Measurements from ENCODE around the gene ARRDC3. TPM values are rescaled to one million over a fixed set of nuclear protein-coding genes. Genes with fewer than 3 reads are reported as not detected.

The ARRDC3 gene
- total and polyA plus RNA-seq, 9 of the 15 experiments (the other 6 are each of a cell fraction or from before 2014, with no cell fraction given) = 15.3 to 58.1 (median 39.4) TPM

GRCh38 chr5:91379914-91380490, 3.1 kb downstream of the ARRDC3 start (continued):
- TF ChIP-seq PBX2 (CRISPR knock-in tag; IDR thresholded peaks at IDR 0.05; ENCODE audit: low read depth) (peak; percentile 89), PBX2 (tag; conservative IDR thresholded peaks at IDR 0.05; ENCODE audit: low read depth) (peak; percentile 94), ZNF431 (CRISPR knock-in tag; IDR thresholded peaks at IDR 0.05) (no peak), ZNF830 (CRISPR knock-in tag; IDR thresholded peaks at IDR 0.05) (no peak), ETS1 (conservative IDR thresholded peaks at IDR 0.05; ENCODE audit: control insufficient read depth, low read depth, low read length) (no peak; the same call in 1 of the 2 replicates), AFF4 (CRISPR knock-in tag; IDR thresholded peaks at IDR 0.05) (0 out of 2 replicates have a peak, but pooled peaks have one; percentile 95), TAF7 (tag; IDR thresholded peaks at IDR 0.05) (peak; percentile 74), IRF9 (tag; IDR thresholded peaks at IDR 0.05) (no peak), GATAD2A (IDR thresholded peaks at IDR 0.05) (no peak), RFX1 (IDR thresholded peaks at IDR 0.05) (no peak), ZNF165 (CRISPR knock-in tag; IDR thresholded peaks at IDR 0.05; ENCODE audit: borderline replicate concordance) (no peak), ZNF586 (CRISPR knock-in tag; conservative IDR thresholded peaks at IDR 0.05) (no peak), HNRNPH1 (optimal IDR thresholded peaks at IDR 0.05; ENCODE audit: low read depth, low read length) (no peak), BACH1 (tag; IDR thresholded peaks at IDR 0.05) (no peak), TRIM28 (IDR thresholded peaks at IDR 0.05) (no peak), MXI1 (IDR thresholded peaks at IDR 0.05; ENCODE audit: low read depth, low read length) (no peak), SETDB1 (IDR thresholded peaks at IDR 0.05; ENCODE audit: low read length) (no peak), MTA2 (IDR thresholded peaks at IDR 0.05; ENCODE audit: low read depth) (no peak), LCOR (CRISPR knock-in tag; IDR thresholded peaks at IDR 0.05) (0 out of 2 replicates have a peak, but pooled peaks have one; percentile 85), TBP (optimal IDR thresholded peaks at IDR 0.05; ENCODE audit: low read depth, low read length) (no peak), SRSF3 (IDR thresholded peaks at IDR 0.05; ENCODE audit: insufficient read depth, low read length) (no peak), ZNF785 (CRISPR knock-in tag; IDR thresholded peaks at IDR 0.05) (no peak)
